ENCODE results near the gene ZBTB1. TPM values are rescaled to one million over a fixed set of nuclear protein-coding genes. Genes with fewer than 3 reads are reported as not detected.

The ZBTB1 gene
- total and polyA plus RNA-seq, 4 donors, result 5.4 to 29.3 (median 10.7) TPM

DNA sequence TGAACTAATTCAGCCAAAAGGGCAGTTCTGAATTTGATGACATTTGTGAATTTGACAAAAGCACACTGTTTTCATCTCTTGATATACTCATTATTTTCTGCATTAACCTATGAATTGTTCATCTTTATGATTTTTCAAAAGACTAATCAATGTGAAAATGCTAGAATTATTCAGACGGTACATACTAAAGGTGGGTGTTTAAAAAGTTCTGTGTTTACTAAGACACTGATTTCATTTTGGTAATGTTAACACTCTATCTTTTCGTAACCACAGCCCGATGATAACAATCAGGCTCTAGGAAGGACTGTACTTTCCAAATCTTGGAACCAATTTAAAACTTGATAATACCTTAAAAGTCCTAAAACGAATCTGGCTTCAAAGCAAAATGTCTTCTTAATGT lies 29.9 kb upstream of the ZBTB1 start:
- Histone ChIP-seq H3K9ac (ENCODE audit: low read depth in 1 of 2, low read length in 2 of 2) (no peak overlapping the region), H3K4me3 (ENCODE audit: low read depth in 1 of 3, low read length in 3 of 3) (no peak overlapping the region), H3K36me3 (ENCODE audit: control insufficient read depth in 4 of 4, insufficient read depth in 3 of 4, low read depth in 1 of 4, low read length in 3 of 4) (peaks cover 0 to 1% (median 0%) of the 10 kb centered on the region in 4 donors), H3K27me3 (ENCODE audit: control insufficient read depth in 4 of 4, insufficient read depth in 4 of 4, low read length in 3 of 4) (no peaks in the 10 kb centered on the region), H3K27ac (ENCODE audit: low read depth in 1 of 2, low read length in 2 of 2) (no peak overlapping the region), H3K4me1 (ENCODE audit: control insufficient read depth in 4 of 4, insufficient read depth in 4 of 4, low read length in 3 of 4) (no peaks in the 10 kb centered on the region), H3K9me3 (ENCODE audit: control insufficient read depth in 4 of 4, low read length in 3 of 4) (no peaks in the 10 kb centered on the region)
- 80% methylated on average over 4 of the region's 4 CpGs for WGBS
- no peak for DNase-seq (ENCODE audit: low spot score)
- TF ChIP-seq, protein P1, sequence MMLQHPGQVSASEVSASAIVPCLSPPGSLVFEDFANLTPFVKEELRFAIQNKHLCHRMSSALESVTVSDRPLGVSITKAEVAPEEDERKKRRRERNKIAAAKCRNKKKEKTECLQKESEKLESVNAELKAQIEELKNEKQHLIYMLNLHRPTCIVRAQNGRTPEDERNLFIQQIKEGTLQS (IDR thresholded peaks at IDR 0.05), result no peak
- TF ChIP-seq TAF1 (conservative IDR thresholded peaks at IDR 0.05), result no peak
- TF ChIP-seq, protein P2, sequence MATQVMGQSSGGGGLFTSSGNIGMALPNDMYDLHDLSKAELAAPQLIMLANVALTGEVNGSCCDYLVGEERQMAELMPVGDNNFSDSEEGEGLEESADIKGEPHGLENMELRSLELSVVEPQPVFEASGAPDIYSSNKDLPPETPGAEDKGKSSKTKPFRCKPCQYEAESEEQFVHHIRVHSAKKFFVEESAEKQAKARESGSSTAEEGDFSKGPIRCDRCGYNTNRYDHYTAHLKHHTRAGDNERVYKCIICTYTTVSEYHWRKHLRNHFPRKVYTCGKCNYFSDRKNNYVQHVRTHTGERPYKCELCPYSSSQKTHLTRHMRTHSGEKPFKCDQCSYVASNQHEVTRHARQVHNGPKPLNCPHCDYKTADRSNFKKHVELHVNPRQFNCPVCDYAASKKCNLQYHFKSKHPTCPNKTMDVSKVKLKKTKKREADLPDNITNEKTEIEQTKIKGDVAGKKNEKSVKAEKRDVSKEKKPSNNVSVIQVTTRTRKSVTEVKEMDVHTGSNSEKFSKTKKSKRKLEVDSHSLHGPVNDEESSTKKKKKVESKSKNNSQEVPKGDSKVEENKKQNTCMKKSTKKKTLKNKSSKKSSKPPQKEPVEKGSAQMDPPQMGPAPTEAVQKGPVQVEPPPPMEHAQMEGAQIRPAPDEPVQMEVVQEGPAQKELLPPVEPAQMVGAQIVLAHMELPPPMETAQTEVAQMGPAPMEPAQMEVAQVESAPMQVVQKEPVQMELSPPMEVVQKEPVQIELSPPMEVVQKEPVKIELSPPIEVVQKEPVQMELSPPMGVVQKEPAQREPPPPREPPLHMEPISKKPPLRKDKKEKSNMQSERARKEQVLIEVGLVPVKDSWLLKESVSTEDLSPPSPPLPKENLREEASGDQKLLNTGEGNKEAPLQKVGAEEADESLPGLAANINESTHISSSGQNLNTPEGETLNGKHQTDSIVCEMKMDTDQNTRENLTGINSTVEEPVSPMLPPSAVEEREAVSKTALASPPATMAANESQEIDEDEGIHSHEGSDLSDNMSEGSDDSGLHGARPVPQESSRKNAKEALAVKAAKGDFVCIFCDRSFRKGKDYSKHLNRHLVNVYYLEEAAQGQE (IDR thresholded peaks at IDR 0.05), result no peak
- TF ChIP-seq, protein P3, sequence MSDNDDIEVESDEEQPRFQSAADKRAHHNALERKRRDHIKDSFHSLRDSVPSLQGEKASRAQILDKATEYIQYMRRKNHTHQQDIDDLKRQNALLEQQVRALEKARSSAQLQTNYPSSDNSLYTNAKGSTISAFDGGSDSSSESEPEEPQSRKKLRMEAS (IDR thresholded peaks at IDR 0.05), result no peak
- no peak for TF ChIP-seq GABPA (IDR thresholded peaks at IDR 0.05 in 1 of 2, conservative IDR thresholded peaks at IDR 0.05 in 1 of 2)
- TF ChIP-seq NR2F2 (IDR thresholded peaks at IDR 0.05), result no peak
- TF ChIP-seq YY1 (IDR thresholded peaks at IDR 0.05), result no peak
- no peak for TF ChIP-seq HNF4G (IDR thresholded peaks at IDR 0.05)
- TF ChIP-seq FOXA1 (IDR thresholded peaks at IDR 0.05), result no peak
- TF ChIP-seq, protein P4, sequence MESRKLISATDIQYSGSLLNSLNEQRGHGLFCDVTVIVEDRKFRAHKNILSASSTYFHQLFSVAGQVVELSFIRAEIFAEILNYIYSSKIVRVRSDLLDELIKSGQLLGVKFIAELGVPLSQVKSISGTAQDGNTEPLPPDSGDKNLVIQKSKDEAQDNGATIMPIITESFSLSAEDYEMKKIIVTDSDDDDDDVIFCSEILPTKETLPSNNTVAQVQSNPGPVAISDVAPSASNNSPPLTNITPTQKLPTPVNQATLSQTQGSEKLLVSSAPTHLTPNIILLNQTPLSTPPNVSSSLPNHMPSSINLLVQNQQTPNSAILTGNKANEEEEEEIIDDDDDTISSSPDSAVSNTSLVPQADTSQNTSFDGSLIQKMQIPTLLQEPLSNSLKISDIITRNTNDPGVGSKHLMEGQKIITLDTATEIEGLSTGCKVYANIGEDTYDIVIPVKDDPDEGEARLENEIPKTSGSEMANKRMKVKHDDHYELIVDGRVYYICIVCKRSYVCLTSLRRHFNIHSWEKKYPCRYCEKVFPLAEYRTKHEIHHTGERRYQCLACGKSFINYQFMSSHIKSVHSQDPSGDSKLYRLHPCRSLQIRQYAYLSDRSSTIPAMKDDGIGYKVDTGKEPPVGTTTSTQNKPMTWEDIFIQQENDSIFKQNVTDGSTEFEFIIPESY (IDR thresholded peaks at IDR 0.05), result no peak
- no peak for TF ChIP-seq RXRA (IDR thresholded peaks at IDR 0.05)

GRCh38 chr14:64475585-64476273 lies 28.8 kb upstream of the ZBTB1 start:
- TF ChIP-seq HNF4A (conservative IDR thresholded peaks at IDR 0.05), result no peak
- TF ChIP-seq, protein P1 (IDR thresholded peaks at IDR 0.05), result no peak
- no peak for TF ChIP-seq GABPA (IDR thresholded peaks at IDR 0.05 in 1 of 2, conservative IDR thresholded peaks at IDR 0.05 in 1 of 2)
- no peak for TF ChIP-seq NR2F2 (IDR thresholded peaks at IDR 0.05)
- TF ChIP-seq, protein P5, sequence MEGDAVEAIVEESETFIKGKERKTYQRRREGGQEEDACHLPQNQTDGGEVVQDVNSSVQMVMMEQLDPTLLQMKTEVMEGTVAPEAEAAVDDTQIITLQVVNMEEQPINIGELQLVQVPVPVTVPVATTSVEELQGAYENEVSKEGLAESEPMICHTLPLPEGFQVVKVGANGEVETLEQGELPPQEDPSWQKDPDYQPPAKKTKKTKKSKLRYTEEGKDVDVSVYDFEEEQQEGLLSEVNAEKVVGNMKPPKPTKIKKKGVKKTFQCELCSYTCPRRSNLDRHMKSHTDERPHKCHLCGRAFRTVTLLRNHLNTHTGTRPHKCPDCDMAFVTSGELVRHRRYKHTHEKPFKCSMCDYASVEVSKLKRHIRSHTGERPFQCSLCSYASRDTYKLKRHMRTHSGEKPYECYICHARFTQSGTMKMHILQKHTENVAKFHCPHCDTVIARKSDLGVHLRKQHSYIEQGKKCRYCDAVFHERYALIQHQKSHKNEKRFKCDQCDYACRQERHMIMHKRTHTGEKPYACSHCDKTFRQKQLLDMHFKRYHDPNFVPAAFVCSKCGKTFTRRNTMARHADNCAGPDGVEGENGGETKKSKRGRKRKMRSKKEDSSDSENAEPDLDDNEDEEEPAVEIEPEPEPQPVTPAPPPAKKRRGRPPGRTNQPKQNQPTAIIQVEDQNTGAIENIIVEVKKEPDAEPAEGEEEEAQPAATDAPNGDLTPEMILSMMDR (IDR thresholded peaks at IDR 0.05; ENCODE audit: low read depth, low read length, missing input control), result no peak
- no peak for TF ChIP-seq TAF1 (conservative IDR thresholded peaks at IDR 0.05)
- TF ChIP-seq HNF4G (IDR thresholded peaks at IDR 0.05), result no peak
- TF ChIP-seq, protein P4 (IDR thresholded peaks at IDR 0.05), result no peak
- Histone ChIP-seq H3K4me1 (ENCODE audit: control insufficient read depth in 4 of 4, insufficient read depth in 4 of 4, low read length in 3 of 4) (no peaks in the 10 kb centered on the region), H3K27ac (ENCODE audit: low read depth in 1 of 2, low read length in 2 of 2) (no peak overlapping the region), H3K9ac (ENCODE audit: low read depth in 1 of 2, low read length in 2 of 2) (no peak overlapping the region), H3K36me3 (ENCODE audit: control insufficient read depth in 4 of 4, insufficient read depth in 3 of 4, low read depth in 1 of 4, low read length in 3 of 4) (no peaks in the 10 kb centered on the region), H3K9me3 (ENCODE audit: control insufficient read depth in 4 of 4, low read length in 3 of 4) (no peaks in the 10 kb centered on the region), H3K27me3 (ENCODE audit: control insufficient read depth in 4 of 4, insufficient read depth in 4 of 4, low read length in 3 of 4) (no peaks in the 10 kb centered on the region), H3K4me3 (ENCODE audit: low read depth in 1 of 3, low read length in 3 of 3) (no peak overlapping the region)
- no peak for DNase-seq (ENCODE audit: low spot score)
- WGBS, result 88% methylated on average over 8 of the region's 8 CpGs

Data from liver (tissue), 9 donors.